Liver (tissue), 9 donors: ENCODE data around the gene PLXND1. TPM values are rescaled to one million over a fixed set of nuclear protein-coding genes. Genes with fewer than 3 reads are reported as not detected.

ENCODE experiments used
- DNase-seq: peaks from one replicate; pipeline ENCODE4 v3.0.0-alpha.2; 2017; ENCODE audit warnings: low spot score
- H3K27ac ChIP-seq, 2 donors: one replicate each; pipeline ENCODE4 v1.7.0; 2013; ENCODE audit warnings: inconsistent platforms in 2 of 2, low read length in 2 of 2, control low read depth in 1 of 2, low read depth in 1 of 2, mild to moderate bottlenecking in 1 of 2
- H3K27me3 ChIP-seq, 4 donors: one replicate each; pipeline versions ENCODE4 v1.6.1 to v1.7.0; 2013; ENCODE audit warnings: low read length in 3 of 4, inconsistent platforms in 1 of 4, mild to moderate bottlenecking in 1 of 4, moderate library complexity in 1 of 4; ENCODE audit not compliant: control insufficient read depth in 4 of 4, insufficient read depth in 4 of 4
- H3K36me3 ChIP-seq, 4 donors: one replicate each; pipeline versions ENCODE4 v1.6.1 to v1.7.0; 2013; ENCODE audit warnings: low read length in 3 of 4, mild to moderate bottlenecking in 3 of 4, low read depth in 1 of 4, moderate library complexity in 1 of 4; ENCODE audit not compliant: control insufficient read depth in 4 of 4, insufficient read depth in 3 of 4
- H3K4me1 ChIP-seq, 4 donors: one replicate each; pipeline versions ENCODE4 v1.6.1 to v1.7.0; 2013; ENCODE audit warnings: low read length in 3 of 4, mild to moderate bottlenecking in 3 of 4, moderate library complexity in 1 of 4; ENCODE audit not compliant: control insufficient read depth in 4 of 4, insufficient read depth in 4 of 4
- H3K4me3 ChIP-seq, 3 donors: one replicate each; pipeline versions ENCODE4 v1.6.1 to v1.7.0; 2013; ENCODE audit warnings: low read length in 3 of 3, control low read depth in 1 of 3, low read depth in 1 of 3, mild to moderate bottlenecking in 1 of 3
- H3K9ac ChIP-seq, 2 donors: one replicate each; pipeline ENCODE4 v1.7.0; 2013; ENCODE audit warnings: low read length in 2 of 2, mild to moderate bottlenecking in 2 of 2, moderate library complexity in 2 of 2, control low read depth in 1 of 2, low read depth in 1 of 2
- H3K9me3 ChIP-seq, 4 donors: one replicate each; pipeline versions ENCODE4 v1.6.1 to v1.7.0; 2013; ENCODE audit warnings: low read length in 3 of 4; ENCODE audit not compliant: control insufficient read depth in 4 of 4
- CTCF ChIP-seq: fragments of 150-350 bp; IDR thresholded peaks from 2 replicates; pipeline ENCODE4 v1.5.1; 2017; ENCODE audit warnings: improper control_type of control experiment, low read depth, low read length; ENCODE audit not compliant: missing input control
- FOXA1 ChIP-seq: IDR thresholded peaks from 2 replicates; pipeline ENCODE4 v1.6.1; 2016; ENCODE audit warnings: antibody characterized with exemption
- FOXA2 ChIP-seq: IDR thresholded peaks from 2 replicates; pipeline ENCODE4 v1.6.1; 2016; ENCODE audit warnings: antibody characterized with exemption
- GABPA ChIP-seq, 2 donors: IDR thresholded peaks in 1 of 2; conservative IDR thresholded peaks in 1 of 2; 2 replicates each; pipeline ENCODE4 v1.6.1; 2016; ENCODE audit warnings: antibody characterized with exemption in 2 of 2, mild to moderate bottlenecking in 1 of 2, moderate library complexity in 1 of 2
- HNF4A ChIP-seq, 2 donors: conservative IDR thresholded peaks; 2 replicates each; pipeline ENCODE4 v1.6.1; 2016; ENCODE audit warnings: antibody characterized with exemption in 2 of 2, mild to moderate bottlenecking in 2 of 2
- JUND ChIP-seq, 2 donors: IDR thresholded peaks; 2 replicates each; pipeline ENCODE4 v1.6.1; 2016; ENCODE audit warnings: antibody characterized with exemption in 2 of 2
- NR2F2 ChIP-seq: IDR thresholded peaks from 2 replicates; pipeline ENCODE4 v1.6.1; 2016; ENCODE audit warnings: antibody characterized with exemption
- RAD21 ChIP-seq, 2 donors: IDR thresholded peaks; 2 replicates each; pipeline ENCODE4 v1.6.1; 2016; ENCODE audit warnings: antibody characterized with exemption in 2 of 2, mild to moderate bottlenecking in 2 of 2
- RXRA ChIP-seq, 2 donors: IDR thresholded peaks; 2 replicates each; pipeline ENCODE4 v1.6.1; 2017 to 2018; ENCODE audit warnings: antibody characterized with exemption in 2 of 2, mild to moderate bottlenecking in 1 of 2
- SP1 ChIP-seq: IDR thresholded peaks from 2 replicates; pipeline ENCODE4 v1.6.1; 2018; ENCODE audit warnings: antibody characterized with exemption, mild to moderate bottlenecking
- TAF1 ChIP-seq: conservative IDR thresholded peaks from 2 replicates; pipeline ENCODE4 v1.6.1; 2016; ENCODE audit warnings: antibody characterized with exemption, mild to moderate bottlenecking
- YY1 ChIP-seq: IDR thresholded peaks from 2 replicates; pipeline ENCODE4 v1.6.1; 2016; ENCODE audit warnings: antibody characterized with exemption, mild to moderate bottlenecking
- WGBS: extraction: QIAGEN DNeasy Blood & Tissue Kit; methylation state at CpG from one replicate; pipeline ENCODE4 v1.1.7; 2013; 5-methylcytosine and 5-hydroxymethylcytosine counted together
- polyA plus RNA-seq, 2 donors: library from polyadenylated mRNA; stranded (reverse) in 1 of 2; unstranded in 1 of 2; fragments of 200-250 nt in 1 of 2; fragments of >200 nt in 1 of 2; fragmentation: Nextera tagmentation in 1 of 2; extraction: Ambion mirVana in 1 of 2; gene quantifications; one replicate each; pipeline versions ENCODE4 v1.2.1 to v1.2.3, GENCODE V29; 2013 to 2015
- total RNA-seq, 2 donors: library from RNA; depleted of rRNA; stranded (reverse); fragments of >200 nt; gene quantifications; one replicate each; pipeline ENCODE4 v1.2.3, GENCODE V29; 2014
- TF ChIP-seq, protein P1 (sequence below): IDR thresholded peaks from 2 replicates; pipeline ENCODE4 v1.6.1; 2016; ENCODE audit warnings: antibody characterized with exemption
- TF ChIP-seq, protein P2 (sequence below): IDR thresholded peaks from 2 replicates; pipeline ENCODE4 v1.6.1; 2016; ENCODE audit warnings: antibody characterized with exemption, mild to moderate bottlenecking
- TF ChIP-seq, protein P3 (sequence below): IDR thresholded peaks from 2 replicates; pipeline ENCODE4 v1.6.1; 2016; ENCODE audit warnings: antibody characterized with exemption
- donor health status: healthy.
- donor health status: healthy.
- donor health status: healthy.
- donor health status: healthy.
- donor health status: healthy.

PLXND1 gene
- total and polyA plus RNA-seq, 4 donors: 10.4 to 50.2 (median 32.8) TPM

DNA sequence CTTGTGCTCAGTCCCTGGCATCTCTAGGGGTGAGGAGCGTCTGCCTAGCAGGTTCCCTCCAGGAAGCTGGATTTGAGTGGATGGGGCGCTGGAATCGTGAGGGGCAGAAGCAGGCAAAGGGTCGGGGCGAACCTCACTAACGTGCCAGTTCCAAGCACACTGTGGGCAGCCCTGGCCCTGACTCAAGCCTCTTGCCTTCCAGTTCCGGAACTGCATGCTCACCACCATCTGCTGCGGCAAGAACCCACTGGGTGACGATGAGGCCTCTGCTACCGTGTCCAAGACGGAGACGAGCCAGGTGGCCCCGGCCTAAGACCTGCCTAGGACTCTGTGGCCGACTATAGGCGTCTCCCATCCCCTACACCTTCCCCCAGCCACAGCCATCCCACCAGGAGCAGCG, 73.1 kb downstream of the PLXND1 start:
- H3K36me3 ChIP-seq: no peaks in the 10 kb centered on the region
- no peak overlapping the region for H3K9ac ChIP-seq
- H3K4me3 ChIP-seq: no peak overlapping the region
- no peaks in the 10 kb centered on the region for H3K27me3 ChIP-seq
- no peaks in the 10 kb centered on the region for H3K4me1 ChIP-seq
- 94% methylated on average over 16 of the region's 16 CpGs for WGBS
- TF ChIP-seq TAF1 (no peak), RAD21 (IDR thresholded peaks at IDR 0.05) (no peak), GABPA (IDR thresholded peaks at IDR 0.05 in 1 of 2, conservative IDR thresholded peaks at IDR 0.05 in 1 of 2) (no peak), NR2F2 (no peak), CTCF (no peak), YY1 (no peak), FOXA2 (no peak), JUND (IDR thresholded peaks at IDR 0.05) (no peak), HNF4A (conservative IDR thresholded peaks at IDR 0.05) (no peak)
- TF ChIP-seq, protein P1, sequence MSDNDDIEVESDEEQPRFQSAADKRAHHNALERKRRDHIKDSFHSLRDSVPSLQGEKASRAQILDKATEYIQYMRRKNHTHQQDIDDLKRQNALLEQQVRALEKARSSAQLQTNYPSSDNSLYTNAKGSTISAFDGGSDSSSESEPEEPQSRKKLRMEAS: no peak
- TF ChIP-seq, protein P2, sequence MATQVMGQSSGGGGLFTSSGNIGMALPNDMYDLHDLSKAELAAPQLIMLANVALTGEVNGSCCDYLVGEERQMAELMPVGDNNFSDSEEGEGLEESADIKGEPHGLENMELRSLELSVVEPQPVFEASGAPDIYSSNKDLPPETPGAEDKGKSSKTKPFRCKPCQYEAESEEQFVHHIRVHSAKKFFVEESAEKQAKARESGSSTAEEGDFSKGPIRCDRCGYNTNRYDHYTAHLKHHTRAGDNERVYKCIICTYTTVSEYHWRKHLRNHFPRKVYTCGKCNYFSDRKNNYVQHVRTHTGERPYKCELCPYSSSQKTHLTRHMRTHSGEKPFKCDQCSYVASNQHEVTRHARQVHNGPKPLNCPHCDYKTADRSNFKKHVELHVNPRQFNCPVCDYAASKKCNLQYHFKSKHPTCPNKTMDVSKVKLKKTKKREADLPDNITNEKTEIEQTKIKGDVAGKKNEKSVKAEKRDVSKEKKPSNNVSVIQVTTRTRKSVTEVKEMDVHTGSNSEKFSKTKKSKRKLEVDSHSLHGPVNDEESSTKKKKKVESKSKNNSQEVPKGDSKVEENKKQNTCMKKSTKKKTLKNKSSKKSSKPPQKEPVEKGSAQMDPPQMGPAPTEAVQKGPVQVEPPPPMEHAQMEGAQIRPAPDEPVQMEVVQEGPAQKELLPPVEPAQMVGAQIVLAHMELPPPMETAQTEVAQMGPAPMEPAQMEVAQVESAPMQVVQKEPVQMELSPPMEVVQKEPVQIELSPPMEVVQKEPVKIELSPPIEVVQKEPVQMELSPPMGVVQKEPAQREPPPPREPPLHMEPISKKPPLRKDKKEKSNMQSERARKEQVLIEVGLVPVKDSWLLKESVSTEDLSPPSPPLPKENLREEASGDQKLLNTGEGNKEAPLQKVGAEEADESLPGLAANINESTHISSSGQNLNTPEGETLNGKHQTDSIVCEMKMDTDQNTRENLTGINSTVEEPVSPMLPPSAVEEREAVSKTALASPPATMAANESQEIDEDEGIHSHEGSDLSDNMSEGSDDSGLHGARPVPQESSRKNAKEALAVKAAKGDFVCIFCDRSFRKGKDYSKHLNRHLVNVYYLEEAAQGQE: no peak
- no peak for DNase-seq
- no peaks in the 10 kb centered on the region for H3K9me3 ChIP-seq
- H3K27ac ChIP-seq: no peak overlapping the region

DNA sequence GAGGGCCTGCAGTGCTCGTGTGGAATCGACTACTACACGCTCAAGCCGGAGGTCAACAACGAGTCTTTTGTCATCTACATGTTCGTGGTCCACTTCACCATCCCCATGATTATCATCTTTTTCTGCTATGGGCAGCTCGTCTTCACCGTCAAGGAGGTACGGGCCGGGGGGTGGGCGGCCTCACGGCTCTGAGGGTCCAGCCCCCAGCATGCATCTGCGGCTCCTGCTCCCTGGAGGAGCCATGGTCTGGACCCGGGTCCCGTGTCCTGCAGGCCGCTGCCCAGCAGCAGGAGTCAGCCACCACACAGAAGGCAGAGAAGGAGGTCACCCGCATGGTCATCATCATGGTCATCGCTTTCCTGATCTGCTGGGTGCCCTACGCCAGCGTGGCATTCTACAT, 74.2 kb downstream of the PLXND1 start:
- H3K9me3 ChIP-seq: no peaks in the 10 kb centered on the region
- WGBS: 97% methylated on average over 20 of the region's 20 CpGs
- no peak overlapping the region for H3K4me3 ChIP-seq
- H3K4me1 ChIP-seq: no peaks in the 10 kb centered on the region
- no peak for TF ChIP-seq YY1
- TF ChIP-seq SP1: no peak
- TF ChIP-seq GABPA (IDR thresholded peaks at IDR 0.05 in 1 of 2, conservative IDR thresholded peaks at IDR 0.05 in 1 of 2): no peak
- no peak for TF ChIP-seq CTCF
- TF ChIP-seq, protein P1: no peak
- TF ChIP-seq TAF1: no peak
- TF ChIP-seq, protein P3, sequence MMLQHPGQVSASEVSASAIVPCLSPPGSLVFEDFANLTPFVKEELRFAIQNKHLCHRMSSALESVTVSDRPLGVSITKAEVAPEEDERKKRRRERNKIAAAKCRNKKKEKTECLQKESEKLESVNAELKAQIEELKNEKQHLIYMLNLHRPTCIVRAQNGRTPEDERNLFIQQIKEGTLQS: no peak
- TF ChIP-seq HNF4A (conservative IDR thresholded peaks at IDR 0.05): no peak
- TF ChIP-seq RXRA (IDR thresholded peaks at IDR 0.05): no peak
- TF ChIP-seq, protein P2: no peak
- TF ChIP-seq FOXA2: no peak
- TF ChIP-seq FOXA1: no peak
- no peak overlapping the region for H3K27ac ChIP-seq
- H3K9ac ChIP-seq: no peak overlapping the region
- H3K36me3 ChIP-seq: no peaks in the 10 kb centered on the region
- no peak for DNase-seq
- H3K27me3 ChIP-seq: no peaks in the 10 kb centered on the region
